Activated B cell treated with CpG ODN at 0.5 μM for 24 hours (primary cell): ENCODE data around the gene SETD9. TPM values are rescaled to one million over a fixed set of nuclear protein-coding genes. Genes with fewer than 3 reads are reported as not detected.

Experiments used
- ATAC-seq: fragments of 200-7000 bp; cut with Tn5 transposase; one replicate; pipeline ENCODE4 v1.10.0; 2021; ENCODE audit warnings: low read depth, mild to moderate bottlenecking, moderate library complexity
- CTCF ChIA-PET: fragments of 350-600 bp; sonication (Branson Sonifier 250); formaldehyde crosslinking; loops from one replicate; lab custom pipeline; 2021; ENCODE audit warnings: antibody characterized with exemption; lab: Charles Lee
- POLR2A ChIA-PET: fragments of 350-600 bp; sonication (Branson Sonifier 250); formaldehyde crosslinking; loops from one replicate; lab custom pipeline; 2021; ENCODE audit warnings: antibody characterized with exemption; lab: Charles Lee
- DNase-seq: peaks from one replicate; pipeline ENCODE4 v3.0.0; 2022
- H3K27ac Mint-ChIP-seq: one replicate; pipeline ENCODE4 v1.8.0; 2020; ENCODE audit warnings: mixed read lengths
- H3K27me3 Mint-ChIP-seq: one replicate; pipeline ENCODE4 v1.8.0; 2021; ENCODE audit warnings: mixed read lengths
- H3K36me3 Mint-ChIP-seq: one replicate; pipeline ENCODE4 v1.8.0; 2021; ENCODE audit warnings: low read depth, mixed read lengths
- H3K4me1 Mint-ChIP-seq: one replicate; pipeline ENCODE4 v1.8.0; 2021; ENCODE audit warnings: mixed read lengths
- H3K4me3 Mint-ChIP-seq: one replicate; pipeline ENCODE4 v1.8.0; 2020; ENCODE audit warnings: mild to moderate bottlenecking, mixed read lengths
- H3K9me3 Mint-ChIP-seq: one replicate; pipeline ENCODE4 v1.8.0; 2020; ENCODE audit warnings: mixed read lengths
- intact Hi-C: fragments of 100-400 bp; cut with micrococcal nuclease; formaldehyde crosslinking; loops from one replicate; pipeline ENCODE4 v1.15.1; 2024
- total RNA-seq: library from RNA; stranded (reverse); gene quantifications from 2 replicates; pipeline ENCODE4 v1.2.3, GENCODE V29; 2022
- TF ChIP-seq, protein P1 (sequence below): fragments of 200-600 bp; IDR thresholded peaks from one replicate; pipeline ENCODE4 v1.8.0; 2022; ENCODE audit warnings: antibody characterized with exemption, mild to moderate bottlenecking

The SETD9 gene
- total RNA-seq, 1 donor from 2014 or later, result 3.4 TPM

DNA sequence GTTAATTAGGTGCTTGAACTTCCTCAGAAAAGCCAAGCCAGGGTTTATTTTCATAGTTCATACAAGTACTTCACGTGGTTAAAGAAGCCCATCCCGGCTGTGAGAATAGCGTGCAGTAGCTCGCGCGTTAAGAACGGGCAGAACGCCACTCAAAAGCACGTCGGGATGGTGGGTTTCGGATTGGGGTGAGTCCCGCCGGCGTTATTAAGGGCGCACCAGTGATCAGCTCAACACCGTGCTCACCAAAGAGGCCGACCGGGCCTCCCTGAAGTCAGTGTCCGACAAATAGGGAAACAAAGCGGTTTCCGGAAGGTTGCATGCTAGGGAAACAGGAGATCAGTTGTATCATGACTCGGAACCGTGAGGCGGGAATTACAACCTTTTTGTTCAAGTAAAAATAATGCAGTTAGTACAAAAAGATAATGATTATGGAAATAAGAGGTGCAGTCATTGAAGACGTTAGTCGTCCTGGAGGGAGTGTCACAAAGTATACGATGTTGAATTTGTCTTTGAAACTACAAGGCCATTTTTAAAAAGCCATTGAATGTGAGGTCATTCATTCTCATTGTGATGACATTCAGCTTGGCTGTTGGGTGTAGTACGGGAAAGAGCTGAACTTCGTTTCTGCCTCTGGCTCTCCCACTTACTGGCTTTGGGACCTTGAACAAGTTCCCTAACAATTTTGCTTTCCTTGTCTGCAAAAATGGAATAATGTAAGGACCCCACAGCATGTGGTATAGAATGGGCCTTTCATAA lies 992 bp downstream of the SETD9 start:
- H3K9me3 Mint-ChIP-seq, result peaks cover 4% of the 10 kb centered on the region
- H3K36me3 Mint-ChIP-seq, result peaks cover 10% of the 10 kb centered on the region
- peak overlapping the region; percentile 96 for H3K27ac Mint-ChIP-seq
- H3K27me3 Mint-ChIP-seq, result no peaks in the 10 kb centered on the region
- peak overlapping the region; percentile 96 for H3K4me3 Mint-ChIP-seq
- DNase-seq, result no peak
- ChIA-PET POLR2A (interaction anchor here (0.6 to 3.1 kb wide), 19 partner anchors 9 to 1550 kb away, joined by 3 to 43 read pairs (median 3); partner anchors contain the start of genes GPBP1, IL6ST and PLK2), CTCF (interaction anchor here (0.8 to 1.9 kb wide), 5 partner anchors 227 to 639 kb away, joined by 3 to 7 read pairs (median 3); no protein-coding TSS in a partner anchor)
- TF ChIP-seq, protein P1, sequence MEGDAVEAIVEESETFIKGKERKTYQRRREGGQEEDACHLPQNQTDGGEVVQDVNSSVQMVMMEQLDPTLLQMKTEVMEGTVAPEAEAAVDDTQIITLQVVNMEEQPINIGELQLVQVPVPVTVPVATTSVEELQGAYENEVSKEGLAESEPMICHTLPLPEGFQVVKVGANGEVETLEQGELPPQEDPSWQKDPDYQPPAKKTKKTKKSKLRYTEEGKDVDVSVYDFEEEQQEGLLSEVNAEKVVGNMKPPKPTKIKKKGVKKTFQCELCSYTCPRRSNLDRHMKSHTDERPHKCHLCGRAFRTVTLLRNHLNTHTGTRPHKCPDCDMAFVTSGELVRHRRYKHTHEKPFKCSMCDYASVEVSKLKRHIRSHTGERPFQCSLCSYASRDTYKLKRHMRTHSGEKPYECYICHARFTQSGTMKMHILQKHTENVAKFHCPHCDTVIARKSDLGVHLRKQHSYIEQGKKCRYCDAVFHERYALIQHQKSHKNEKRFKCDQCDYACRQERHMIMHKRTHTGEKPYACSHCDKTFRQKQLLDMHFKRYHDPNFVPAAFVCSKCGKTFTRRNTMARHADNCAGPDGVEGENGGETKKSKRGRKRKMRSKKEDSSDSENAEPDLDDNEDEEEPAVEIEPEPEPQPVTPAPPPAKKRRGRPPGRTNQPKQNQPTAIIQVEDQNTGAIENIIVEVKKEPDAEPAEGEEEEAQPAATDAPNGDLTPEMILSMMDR, result no peak
- peak; percentile 15 for ATAC-seq
- intact Hi-C loops, result loop anchor here (1.0 to 5.0 kb wide), 3 partner anchors 263 to 1550 kb away; partner anchors contain the start of genes PLK2 and SLC38A9
- peaks cover 20% of the 10 kb centered on the region for H3K4me1 Mint-ChIP-seq

DNA sequence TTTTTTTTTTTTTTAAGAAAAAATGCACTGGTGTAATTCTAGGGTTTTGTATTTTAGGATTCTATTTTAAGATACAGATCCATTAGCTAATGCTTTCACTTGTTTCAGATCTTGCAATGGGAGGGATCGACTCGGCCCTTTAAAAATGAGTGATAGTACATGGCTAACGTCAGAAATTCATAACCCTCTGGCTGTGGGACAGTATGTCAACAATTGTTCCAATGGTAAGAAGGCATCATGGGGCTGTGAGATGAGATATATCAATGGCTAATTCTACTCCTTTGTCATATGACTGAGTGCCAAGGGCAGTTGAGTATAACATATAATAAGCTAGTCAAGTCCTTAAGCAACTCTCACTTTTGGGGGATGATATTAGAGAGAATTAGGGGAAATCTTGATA lies 4.4 kb downstream of the SETD9 start:
- H3K36me3 Mint-ChIP-seq, result peaks cover 10% of the 10 kb centered on the region
- TF ChIP-seq, protein P1, result no peak
- peaks cover 13% of the 10 kb centered on the region for H3K4me1 Mint-ChIP-seq
- CTCF ChIA-PET, result interaction anchor here (1.0 to 1.2 kb wide), 2 partner anchors 12 to 13 kb away, joined by 3 read pairs; no protein-coding TSS in a partner anchor
- DNase-seq (no peak), ATAC-seq (no peak)
- H3K4me3 Mint-ChIP-seq, result no peak overlapping the region
- no peaks in the 10 kb centered on the region for H3K9me3 Mint-ChIP-seq
- POLR2A ChIA-PET, result no interaction called here
- no peaks in the 10 kb centered on the region for H3K27me3 Mint-ChIP-seq
- H3K27ac Mint-ChIP-seq, result no peak overlapping the region
- intact Hi-C loops, result loop anchor here (5.0 kb wide), 1 partner anchor 1201 kb away; the partner anchor contains the start of gene SLC38A9

DNA sequence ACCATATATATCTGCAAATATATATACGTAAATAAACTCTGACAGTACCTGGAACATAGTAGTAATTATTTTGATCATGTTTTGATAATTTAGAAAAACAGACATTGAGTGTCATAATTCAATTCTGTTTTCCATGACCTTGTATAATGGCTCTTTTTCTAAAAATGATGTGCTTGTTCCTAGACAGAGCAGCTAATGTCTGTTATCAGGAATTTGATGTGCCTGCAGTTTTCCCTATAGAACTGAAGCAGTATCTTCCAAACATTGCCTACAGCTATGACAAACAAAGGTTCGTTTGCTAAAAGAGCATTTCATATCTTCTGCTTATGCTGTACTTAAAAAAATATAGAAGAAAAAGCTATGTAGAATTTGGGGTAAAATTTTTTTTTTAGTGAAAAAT lies 5.3 kb downstream of the SETD9 start:
- H3K4me3 Mint-ChIP-seq, result no peak overlapping the region
- H3K9me3 Mint-ChIP-seq, result no peaks in the 10 kb centered on the region
- no peaks in the 10 kb centered on the region for H3K27me3 Mint-ChIP-seq
- TF ChIP-seq, protein P1, result no peak
- intact Hi-C loops, result loop anchor here (5.0 kb wide), 1 partner anchor 1202 kb away; the partner anchor contains the start of gene SLC38A9
- DNase-seq (no peak), ATAC-seq (no peak)
- CTCF ChIA-PET, result interaction anchor here (0.8 kb wide), 1 partner anchor 223 kb away, joined by 3 read pairs; no protein-coding TSS in a partner anchor
- POLR2A ChIA-PET, result no interaction called here
- no peak overlapping the region for H3K27ac Mint-ChIP-seq
- peaks cover 5% of the 10 kb centered on the region for H3K36me3 Mint-ChIP-seq
- peaks cover 9% of the 10 kb centered on the region for H3K4me1 Mint-ChIP-seq

DNA sequence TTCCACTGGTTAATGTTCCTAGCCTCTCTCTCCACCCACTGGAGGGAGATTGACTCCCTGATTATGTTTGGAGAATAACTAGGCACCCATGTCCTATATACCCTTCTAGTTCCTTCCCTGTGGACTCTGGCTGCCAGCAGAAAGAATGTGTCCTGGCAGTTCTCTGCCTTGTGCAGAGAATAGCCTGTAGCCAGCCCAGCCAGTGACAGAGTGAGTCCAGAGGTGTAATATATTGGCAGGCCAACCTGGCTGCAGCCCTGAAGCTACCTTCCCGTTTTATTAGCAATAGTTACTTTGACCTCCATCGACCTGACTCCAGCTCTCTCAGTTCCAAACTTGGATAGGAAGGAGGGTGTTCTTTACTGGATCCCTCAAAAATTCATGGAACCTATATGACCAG lies 8.1 kb downstream of the SETD9 start:
- no peak for DNase-seq
- no peaks in the 10 kb centered on the region for H3K4me1 Mint-ChIP-seq
- intact Hi-C loops, result no loop called here
- TF ChIP-seq, protein P1, result no peak
- H3K36me3 Mint-ChIP-seq, result peaks cover 13% of the 10 kb centered on the region
- ATAC-seq, result no peak
- no peaks in the 10 kb centered on the region for H3K9me3 Mint-ChIP-seq
- no peak overlapping the region for H3K27ac Mint-ChIP-seq
- H3K4me3 Mint-ChIP-seq, result no peak overlapping the region
- no peaks in the 10 kb centered on the region for H3K27me3 Mint-ChIP-seq
- POLR2A ChIA-PET, result no interaction called here
- CTCF ChIA-PET, result interaction anchor here (1.1 kb wide), 1 partner anchor 16 kb away, joined by 3 read pairs; no protein-coding TSS in a partner anchor

DNA sequence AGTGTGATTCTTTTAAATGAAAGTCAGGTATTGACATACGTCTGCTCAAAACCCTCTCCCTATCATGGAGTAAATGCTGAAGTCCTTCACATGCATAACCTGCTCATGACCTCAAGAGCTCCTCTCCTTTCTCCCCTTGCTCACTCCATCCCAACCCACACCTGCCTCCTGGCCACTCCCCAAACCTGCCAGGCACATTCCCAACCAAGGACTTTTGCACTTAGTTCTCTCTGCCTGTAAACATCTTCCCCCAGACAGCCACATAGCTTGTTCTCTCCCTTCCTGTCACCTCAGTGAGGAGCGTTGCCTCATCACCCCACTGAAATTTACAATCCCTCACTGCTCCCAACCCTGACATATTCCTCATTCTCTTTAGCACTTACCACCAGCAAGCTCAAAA lies 8.7 kb downstream of the SETD9 start:
- no peak for ATAC-seq

More for the DNA sequence above, 8.7 kb downstream of the SETD9 start:
- H3K9me3 Mint-ChIP-seq, result no peaks in the 10 kb centered on the region
- H3K27me3 Mint-ChIP-seq, result no peaks in the 10 kb centered on the region
- no peak overlapping the region for H3K4me3 Mint-ChIP-seq
- no peak overlapping the region for H3K27ac Mint-ChIP-seq
- CTCF ChIA-PET, result interaction anchor here (1.1 kb wide), 1 partner anchor 16 kb away, joined by 3 read pairs; no protein-coding TSS in a partner anchor
- H3K36me3 Mint-ChIP-seq, result peaks cover 18% of the 10 kb centered on the region
- no peak for DNase-seq
- intact Hi-C loops, result no loop called here
- POLR2A ChIA-PET, result no interaction called here
- H3K4me1 Mint-ChIP-seq, result no peaks in the 10 kb centered on the region
- TF ChIP-seq, protein P1, result no peak
